H1 (cell line): ENCODE data around the gene APMAP. TPM values are rescaled to one million over a fixed set of nuclear protein-coding genes. Genes with fewer than 3 reads are reported as not detected.

Source experiments
- CTCF ChIA-PET: fragments of 300-600 bp; sonication (Branson Sonifier 250); formaldehyde crosslinking; loops from one replicate; lab custom pipeline; 2021; ENCODE audit not compliant: partially characterized antibody; lab: Charles Lee
- POLR2A ChIA-PET: fragments of 300-600 bp; sonication (Branson Sonifier 250); formaldehyde crosslinking; loops from one replicate; lab custom pipeline; 2021; ENCODE audit warnings: inconsistent platforms; ENCODE audit not compliant: partially characterized antibody; lab: Charles Lee
- DNase-seq, 2 experiments: peaks; one replicate each; pipeline versions ENCODE4 v3.0.0 to v3.0.0-alpha.2; 2010 to 2022; ENCODE audit warnings: low spot score in 2 of 2, low read depth in 1 of 2, mixed read lengths in 1 of 2
- FAIRE-seq: peaks from 2 replicates; lab custom pipeline; 2011; peaks lifted over from hg19 to GRCh38; lab: Jason Lieb, UNC
- H2AFZ ChIP-seq: 2 replicates; pipeline ENCODE4 v1.8.1; 2012; ENCODE audit warnings: low read length, inconsistent platforms
- H2AK5ac ChIP-seq: 2 replicates; pipeline ENCODE4 v1.6.1; 2013; ENCODE audit warnings: low read depth, low read length
- H2BK120ac ChIP-seq: replicated peaks from 2 replicates; pipeline ENCODE3; 2013; ENCODE audit warnings: low read depth, low read length, inconsistent platforms
- H2BK12ac ChIP-seq: 2 replicates; pipeline ENCODE4 v1.6.1; 2013; ENCODE audit warnings: low read depth, low read length
- H2BK15ac ChIP-seq: 2 replicates; pipeline ENCODE4 v1.6.1; 2013; ENCODE audit warnings: low read length
- H2BK20ac ChIP-seq: 2 replicates; pipeline ENCODE4 v1.6.1; 2013; ENCODE audit warnings: low read length
- H2BK5ac ChIP-seq: 2 replicates; pipeline ENCODE4 v1.6.1; 2013; ENCODE audit warnings: low read depth, low read length
- H3K14ac ChIP-seq: 2 replicates; pipeline ENCODE4 v1.6.1; 2013; ENCODE audit warnings: inconsistent platforms; ENCODE audit not compliant: insufficient read length
- H3K18ac ChIP-seq: 2 replicates; pipeline ENCODE4 v1.6.1; 2013; ENCODE audit warnings: low read length; ENCODE audit errors: extremely low read depth
- H3K23ac ChIP-seq: 2 replicates; pipeline ENCODE4 v1.6.1; 2013; ENCODE audit warnings: inconsistent platforms; ENCODE audit not compliant: insufficient read length
- H3K23me2 ChIP-seq: 2 replicates; pipeline ENCODE4 v1.6.1; 2013; ENCODE audit warnings: low read depth, low read length
- H3K27ac ChIP-seq: 2 replicates; pipeline ENCODE4 v1.6.1; 2011; ENCODE audit warnings: low read depth, low read length, inconsistent platforms
- H3K27me3 ChIP-seq, 4 experiments: replicated peaks in 1 of 4; 1 replicate in 1 of 4; 2 replicates in 3 of 4; pipeline versions ENCODE4 v1.6.1 to v1.8.1; 2011 to 2013; ENCODE audit warnings: low read length in 3 of 4, mild to moderate bottlenecking in 3 of 4, inconsistent platforms in 2 of 4, mixed read lengths in 2 of 4, moderate library complexity in 1 of 4; ENCODE audit not compliant: control insufficient read depth in 3 of 4, insufficient read depth in 3 of 4; ENCODE audit errors: extremely low read depth in 1 of 4
- H3K36me3 ChIP-seq, 4 experiments: 2 replicates each; pipeline versions ENCODE4 v1.6.1 to v1.8.1; 2011 to 2013; ENCODE audit warnings: mild to moderate bottlenecking in 4 of 4, low read length in 3 of 4, moderate library complexity in 2 of 4, control low read depth in 1 of 4, inconsistent platforms in 1 of 4; ENCODE audit not compliant: insufficient read depth in 4 of 4, control insufficient read depth in 2 of 4
- H3K4ac ChIP-seq: replicated peaks from 2 replicates; pipeline ENCODE3; 2013; ENCODE audit warnings: low read length, low read depth, mixed read lengths, inconsistent platforms; ENCODE audit not compliant: insufficient read length
- H3K4me1 ChIP-seq, 4 experiments: replicated peaks in 1 of 4; 1 replicate in 1 of 4; 2 replicates in 3 of 4; pipeline versions ENCODE4 v1.6.1 to v1.8.1; 2011 to 2013; ENCODE audit warnings: low read length in 3 of 4, inconsistent platforms in 2 of 4, mixed read lengths in 1 of 4; ENCODE audit not compliant: insufficient read depth in 4 of 4, control insufficient read depth in 3 of 4
- H3K4me2 ChIP-seq, 2 experiments: 2 replicates each; pipeline versions ENCODE4 v1.6.1 to v1.8.1; 2011 to 2013; ENCODE audit warnings: low read depth in 2 of 2, low read length in 2 of 2, control low read depth in 1 of 2, inconsistent platforms in 1 of 2, mild to moderate bottlenecking in 1 of 2; ENCODE audit not compliant: insufficient read depth in 1 of 2
- H3K4me3 ChIP-seq, 4 experiments: fragments of 200-600, 300-600 bp in 1 of 4; sonication (generic), shearing (Covaris generic), sonication (Bioruptor Twin) in 1 of 4; 2 replicates each; pipeline versions ENCODE4 v1.5.1 to v1.8.1; 2011 to 2016; ENCODE audit warnings: low read length in 4 of 4, low read depth in 3 of 4, control low read depth in 2 of 4, inconsistent platforms in 2 of 4, mild to moderate bottlenecking in 2 of 4, mixed read lengths in 1 of 4, moderate library complexity in 1 of 4; ENCODE audit not compliant: insufficient read depth in 2 of 4; ENCODE audit errors: extremely low read depth in 1 of 4
- H3K56ac ChIP-seq: replicated peaks from 2 replicates; pipeline ENCODE3; 2013; ENCODE audit warnings: low read depth, mild to moderate bottlenecking, mixed read lengths, low read length, inconsistent platforms; ENCODE audit not compliant: insufficient read length
- H3K79me1 ChIP-seq: 2 replicates; pipeline ENCODE4 v1.6.1; 2013; ENCODE audit warnings: low read depth, low read length, control low read depth
- H3K79me2 ChIP-seq, 2 experiments: 2 replicates each; pipeline versions ENCODE4 v1.6.1 to v1.8.1; 2012 to 2013; ENCODE audit warnings: low read length in 2 of 2, mild to moderate bottlenecking in 2 of 2, inconsistent platforms in 1 of 2; ENCODE audit not compliant: insufficient read depth in 2 of 2, control insufficient read depth in 1 of 2
- H3K9ac ChIP-seq, 4 experiments: replicated peaks in 1 of 4; 1 replicate in 1 of 4; 2 replicates in 3 of 4; pipeline versions ENCODE4 v1.6.1 to v1.8.1; 2011 to 2013; ENCODE audit warnings: low read depth in 3 of 4, low read length in 3 of 4, control low read depth in 2 of 4, mild to moderate bottlenecking in 2 of 4, moderate library complexity in 2 of 4, inconsistent platforms in 1 of 4; ENCODE audit errors: extremely low read depth in 1 of 4
- H3K9me3 ChIP-seq, 2 experiments: 2 replicates each; pipeline versions ENCODE4 v1.6.1 to v1.8.1; 2012 to 2013; ENCODE audit warnings: mild to moderate bottlenecking in 2 of 2, moderate library complexity in 2 of 2, control low read depth in 1 of 2, inconsistent platforms in 1 of 2, low read depth in 1 of 2, low read length in 1 of 2, mixed read lengths in 1 of 2; ENCODE audit not compliant: insufficient read depth in 2 of 2
- H4K20me1 ChIP-seq, 2 experiments: replicated peaks in 1 of 2; 2 replicates each; pipeline versions ENCODE3 to v1.8.1; 2011 to 2013; ENCODE audit warnings: inconsistent platforms in 2 of 2, low read length in 2 of 2, mild to moderate bottlenecking in 1 of 2; ENCODE audit not compliant: insufficient read depth in 2 of 2, control insufficient read depth in 1 of 2
- H4K5ac ChIP-seq: 2 replicates; pipeline ENCODE4 v1.6.1; 2013; ENCODE audit warnings: low read length, low read depth, mixed read lengths, inconsistent platforms; ENCODE audit not compliant: insufficient read length
- H4K8ac ChIP-seq: 2 replicates; pipeline ENCODE4 v1.8.0; 2013; ENCODE audit warnings: mild to moderate bottlenecking, moderate library complexity, low read length, inconsistent platforms; ENCODE audit not compliant: insufficient read depth; ENCODE audit errors: extremely low read depth
- H4K91ac ChIP-seq: replicated peaks from 2 replicates; pipeline ENCODE3; 2013; ENCODE audit warnings: low read length, mixed read lengths, inconsistent platforms; ENCODE audit not compliant: insufficient read length
- WGBS, 2 experiments: shearing (Covaris generic) in 1 of 2; methylation state at CpG; one replicate each; pipeline versions ENCODE4 v1.1.6 to v1.1.7; 2013 to 2015; ENCODE audit warnings: low lambda C conversion rate in 2 of 2, mixed read lengths in 2 of 2, inconsistent platforms in 1 of 2, low coverage in 1 of 2, missing lambda C conversion rate in 1 of 2; ENCODE audit not compliant: insufficient replicate concordance in 2 of 2, insufficient coverage in 1 of 2, insufficient read length in 1 of 2; ENCODE audit errors: extremely low coverage in 1 of 2, missing lambda C conversion rate in 1 of 2; 5-methylcytosine and 5-hydroxymethylcytosine counted together
- polyA plus RNA-seq, 7 experiments: library from polyadenylated mRNA; depleted of rRNA in 3 of 7; stranded (reverse) in 5 of 7; unstranded in 2 of 7; fragments of >200 nt in 5 of 7; fragments of 200-250 nt in 2 of 7; gene quantifications; 1 replicate in 5 of 7; 2 replicates in 1 of 7; 4 replicates in 1 of 7; pipeline versions ENCODE4 v1.2.1 to v1.2.3, GENCODE V29; 2011 to 2013; ENCODE audit warnings: missing spikeins in 2 of 7, mixed read lengths in 2 of 7
- total RNA-seq: library from RNA; stranded (reverse); fragmentation: NEBNext Ultra II Directional; extraction: Animal tissue kit (Norgen Biotek cat#: 25700); gene quantifications from 2 replicates; pipeline ENCODE4 v1.2.1, GENCODE V29; 2021

The APMAP gene
- total and polyA plus RNA-seq, 2 of the 8 experiments (the other 6 are each of a cell fraction or from before 2014, with no cell fraction given), result 31.3 to 66.0 TPM

GRCh38 chr20:24957326-24958016, 35.1 kb downstream of the APMAP start:
- H3K9me3 ChIP-seq, result no peaks in the 10 kb centered on the region
- no peak overlapping the region for H3K18ac ChIP-seq
- no peaks in the 10 kb centered on the region for H3K79me2 ChIP-seq
- no peaks in the 10 kb centered on the region for H3K23me2 ChIP-seq
- no peak overlapping the region for H3K4me3 ChIP-seq
- POLR2A ChIA-PET, result no interaction called here
- H4K5ac ChIP-seq, result no peak overlapping the region
- H3K4me1 ChIP-seq, result peaks cover 0 to 2% (median 0%) of the 10 kb centered on the region in 4 experiments; a peak in 1 of 7 replicates
- H2BK5ac ChIP-seq, result no peak overlapping the region
- H4K20me1 ChIP-seq, result peaks cover 0 to 2% of the 10 kb centered on the region in 2 experiments
- no peak overlapping the region for H3K23ac ChIP-seq
- H3K9ac ChIP-seq, result no peak overlapping the region
- no peak overlapping the region for H3K4ac ChIP-seq
- no peak overlapping the region for H3K4me2 ChIP-seq
- no peak overlapping the region for H2BK20ac ChIP-seq
- H4K8ac ChIP-seq, result no peak overlapping the region
- H3K14ac ChIP-seq, result no peak overlapping the region
- peaks cover 0 to 2% (median under 1%) of the 10 kb centered on the region in 4 experiments; a peak in 3 of 8 replicates for H3K36me3 ChIP-seq
- CTCF ChIA-PET, result no interaction called here
- H2BK12ac ChIP-seq, result no peak overlapping the region
- no peaks in the 10 kb centered on the region for H3K79me1 ChIP-seq
- no peak for FAIRE-seq
- no peaks in the 10 kb centered on the region for H3K27me3 ChIP-seq
- H3K27ac ChIP-seq, result no peak overlapping the region
- H3K56ac ChIP-seq, result no peak overlapping the region
- no peak overlapping the region for H2AK5ac ChIP-seq
- WGBS, 2 experiments, result 92% methylated on average over 18 of the region's 18 CpGs; no CpG with 5 or more reads in 1 of the 2 experiments
- H2AFZ ChIP-seq, result no peak overlapping the region
- H4K91ac ChIP-seq, result no peak overlapping the region
- no peak overlapping the region for H2BK120ac ChIP-seq
- no peak overlapping the region for H2BK15ac ChIP-seq
- DNase-seq, result peak in 1 of 2 experiments; percentile 33
